A549 (cell line): Measurements from ENCODE around the gene SLBP. TPM values are rescaled to one million over a fixed set of nuclear protein-coding genes. Genes with fewer than 3 reads are reported as not detected.

Experiments
- ATAC-seq, 2 experiments: fragments of 200-7000 bp in 1 of 2; fragments of >200 bp in 1 of 2; cut with Nextera tagmentation in 1 of 2; cut with Tn5 transposase in 1 of 2; 3 replicates each; pipeline versions ENCODE4 v1.8.0 to v1.9.1; 2018 to 2020; ENCODE audit warnings: mild to moderate bottlenecking in 1 of 2, moderate library complexity in 1 of 2
- CTCF ChIA-PET: fragments of 300-600 bp; sonication (Branson Sonifier 250); formaldehyde crosslinking; extraction: SDS; loops from one replicate; lab custom pipeline; 2021; ENCODE audit warnings: antibody characterized with exemption, inconsistent platforms; lab: Yijun Ruan, JAX
- POLR2A ChIA-PET: fragments of 350-600 bp; formaldehyde crosslinking; extraction: SDS; loops from one replicate; lab custom pipeline; 2021; ENCODE audit warnings: antibody characterized with exemption, inconsistent platforms; lab: Yijun Ruan, JAX
- DNase-seq, 2 experiments: peaks; one replicate each; pipeline versions ENCODE4 v3.0.0 to v3.0.0-alpha.2; 2011 to 2016; ENCODE audit warnings: low read depth in 1 of 2, low spot score in 1 of 2
- FAIRE-seq: peaks from 2 replicates; lab custom pipeline; 2011; peaks lifted over from hg19 to GRCh38; lab: Jason Lieb, UNC
- H3K27ac ChIP-seq, 2 experiments: fragments of >200 bp; sonication (Bioruptor Twin); formaldehyde crosslinking; 3 replicates each; pipeline ENCODE4 v1.5.1; 2016 to 2017
- H3K4me1 ChIP-seq: fragments of >200 bp; sonication (Bioruptor Twin); formaldehyde crosslinking; 3 replicates; pipeline ENCODE4 v1.6.1; 2016
- H3K4me2 ChIP-seq: fragments of >200 bp; sonication (Bioruptor Twin); formaldehyde crosslinking; 3 replicates; pipeline ENCODE4 v1.6.1; 2016
- H3K4me3 ChIP-seq: fragments of >200 bp; sonication (Bioruptor Twin); formaldehyde crosslinking; 3 replicates; pipeline ENCODE4 v1.5.1; 2016
- H3K9me3 ChIP-seq: fragments of >200 bp; sonication (Bioruptor Twin); formaldehyde crosslinking; 3 replicates; pipeline ENCODE4 v1.6.1; 2016
- ATOH8 ChIP-seq: fragments of 250-450 bp; sonication (Bioruptor Pico); IDR thresholded peaks from 2 replicates; pipeline ENCODE4 v1.5.0; 2020; ENCODE audit warnings: low read depth, mild to moderate bottlenecking, moderate library complexity
- BHLHE40 ChIP-seq: IDR thresholded peaks from 2 replicates; pipeline ENCODE4 v1.6.1; 2012; ENCODE audit warnings: low read depth, low read length, inconsistent platforms
- CBX8 ChIP-seq: fragments of 200-600 bp; sonication (generic); IDR thresholded peaks from 2 replicates; pipeline ENCODE4 v1.6.1; 2016
- CHD2 ChIP-seq: fragments of 150-350 bp; IDR thresholded peaks from 2 replicates; pipeline ENCODE4 v1.6.1; 2014; ENCODE audit warnings: low read length; ENCODE audit not compliant: partially characterized antibody
- CTCF ChIP-seq: fragments of >200 bp; sonication (Bioruptor Twin); formaldehyde crosslinking; IDR thresholded peaks from 3 replicates; pipeline ENCODE4 v1.5.1; 2016
- FOSL2 ChIP-seq, 2 experiments: fragments of 450-650 bp in 1 of 2; fragments of >200 bp in 1 of 2; sonication (Bioruptor Twin) in 1 of 2; formaldehyde crosslinking; IDR thresholded peaks; 2 replicates each; pipeline versions ENCODE4 v1.5.0 to v1.6.1; 2016 to 2020; ENCODE audit warnings: mild to moderate bottlenecking in 1 of 2, moderate library complexity in 1 of 2
- GATA3 ChIP-seq: IDR thresholded peaks from 2 replicates; pipeline ENCODE4 v1.6.1; 2012; ENCODE audit warnings: borderline replicate concordance
- HES2 ChIP-seq: fragments of >200 bp; sonication (Bioruptor Twin); formaldehyde crosslinking; IDR thresholded peaks from 2 replicates; pipeline ENCODE4 v1.6.1; 2016
- HEYL ChIP-seq: fragments of 250-450 bp; sonication (Bioruptor Pico); IDR thresholded peaks from 2 replicates; pipeline ENCODE4 v1.8.0; 2021; ENCODE audit warnings: mild to moderate bottlenecking, moderate library complexity
- HOXB13 ChIP-seq: fragments of 250-450 bp; sonication (Bioruptor Pico); IDR thresholded peaks from 2 replicates; pipeline ENCODE4 v1.5.0; 2020; ENCODE audit warnings: low read depth, mild to moderate bottlenecking, moderate library complexity
- HOXB5 ChIP-seq: fragments of 250-450 bp; sonication (Bioruptor Pico); IDR thresholded peaks from 2 replicates; pipeline ENCODE4 v1.5.0; 2020; ENCODE audit warnings: mild to moderate bottlenecking, moderate library complexity
- JUNB ChIP-seq: fragments of >200 bp; sonication (Bioruptor Twin); formaldehyde crosslinking; IDR thresholded peaks from 2 replicates; pipeline ENCODE4 v1.6.1; 2016
- KDM5A ChIP-seq: fragments of 200-600 bp; sonication (generic); IDR thresholded peaks from 2 replicates; pipeline ENCODE4 v1.6.1; 2016; ENCODE audit warnings: antibody characterized with exemption, mild to moderate bottlenecking
- MAX ChIP-seq: IDR thresholded peaks from 2 replicates; pipeline ENCODE4 v1.6.1; 2012
- MAZ ChIP-seq: fragments of 150-350 bp; IDR thresholded peaks from 2 replicates; pipeline ENCODE4 v1.6.1; 2014; ENCODE audit warnings: antibody characterized with exemption, low read depth, low read length, borderline replicate concordance
- MYC ChIP-seq: IDR thresholded peaks from 2 replicates; pipeline ENCODE4 v1.6.1; 2012; ENCODE audit warnings: mild to moderate bottlenecking, inconsistent platforms, low read length, improper control_type of control experiment, borderline replicate concordance
- NPAS2 ChIP-seq: fragments of 250-450 bp; sonication (Bioruptor Pico); IDR thresholded peaks from 2 replicates; pipeline ENCODE4 v1.8.0; 2022; ENCODE audit warnings: mild to moderate bottlenecking, moderate library complexity, borderline replicate concordance
- NR3C1 ChIP-seq: fragments of >200 bp; sonication (Bioruptor Twin); formaldehyde crosslinking; IDR thresholded peaks from 3 replicates; pipeline ENCODE4 v1.6.1; 2017
- PHF8 ChIP-seq: fragments of 200-600 bp; sonication (generic); IDR thresholded peaks from 2 replicates; pipeline ENCODE4 v1.6.1; 2016; ENCODE audit warnings: low read depth, mild to moderate bottlenecking, antibody characterized with exemption, moderate library complexity, borderline replicate concordance
- POLR2AphosphoS2 ChIP-seq: conservative IDR thresholded peaks from 2 replicates; pipeline ENCODE4 v1.6.1; 2012; ENCODE audit warnings: low read length, improper control_type of control experiment, inconsistent platforms
- RARB ChIP-seq: fragments of 250-450 bp; sonication (Bioruptor Pico); IDR thresholded peaks from 2 replicates; pipeline ENCODE4 v1.8.0; 2021; ENCODE audit warnings: mild to moderate bottlenecking, moderate library complexity
- RNF2 ChIP-seq: fragments of 200-600 bp; sonication (generic); IDR thresholded peaks from 2 replicates; pipeline ENCODE4 v1.6.1; 2016; ENCODE audit warnings: low read depth, mild to moderate bottlenecking, antibody characterized with exemption, moderate library complexity, borderline replicate concordance
- USF2 ChIP-seq: fragments of 450-650 bp; IDR thresholded peaks from 2 replicates; pipeline ENCODE4 v1.6.1; 2014; ENCODE audit warnings: antibody characterized with exemption
- WGBS: methylation state at CpG from one replicate; pipeline ENCODE4 v1.1.6; 2017; ENCODE audit errors: missing lambda C conversion rate; 5-methylcytosine and 5-hydroxymethylcytosine counted together
- polyA plus RNA-seq, 4 experiments: library from polyadenylated mRNA; depleted of rRNA in 3 of 4; stranded (reverse); fragments of >200 nt; fragmentation: RNase III in 1 of 4; extraction: RNeasy Plus Mini Kit Qiagen cat#74134 plus additional on column Dnase treatment in 1 of 4; gene quantifications; 2 replicates in 3 of 4; 3 replicates in 1 of 4; pipeline ENCODE4 v1.2.3, GENCODE V29; 2011 to 2017
- TF ChIP-seq, protein P1 (sequence below): fragments of 250-450 bp; sonication (Bioruptor Pico); IDR thresholded peaks from 2 replicates; pipeline ENCODE4 v1.5.0; 2021; ENCODE audit warnings: mild to moderate bottlenecking, moderate library complexity, borderline replicate concordance

The SLBP gene
- polyA plus RNA-seq, 2 of the 4 experiments (the other 2 are of a cell fraction), result 80.5 to 89.9 TPM

- ChIA-PET CTCF (interaction anchor here (4.0 kb wide), 1 partner anchor 29 kb away, joined by 11 read pairs; no protein-coding TSS in a partner anchor), POLR2A (no interaction called here)
- no peak for FAIRE-seq
- no peak overlapping the region for H3K27ac ChIP-seq
- no peak for DNase-seq
- H3K4me1 ChIP-seq, result no peaks in the 10 kb centered on the region
- ATAC-seq, result no peak
- WGBS, result 69% methylated on average over 8 of the region's 12 CpGs
- TF ChIP-seq MYC (no peak), NPAS2 (CRISPR knock-in tag) (no peak), RNF2 (no peak), HOXB5 (CRISPR knock-in tag) (no peak), HES2 (no peak), NR3C1 (no peak), GATA3 (no peak), ATOH8 (CRISPR knock-in tag) (no peak), HOXB13 (no peak), KDM5A (no peak), JUNB (no peak), CTCF (no peak), HEYL (CRISPR knock-in tag) (no peak), POLR2AphosphoS2 (no peak), RARB (CRISPR knock-in tag) (no peak), FOSL2 (IDR thresholded peaks at IDR 0.05) (no peak), FOSL2 (CRISPR knock-in tag; IDR thresholded peaks at IDR 0.05) (no peak), CBX8 (no peak), MAX (no peak), USF2 (no peak)
- TF ChIP-seq, protein P1, sequence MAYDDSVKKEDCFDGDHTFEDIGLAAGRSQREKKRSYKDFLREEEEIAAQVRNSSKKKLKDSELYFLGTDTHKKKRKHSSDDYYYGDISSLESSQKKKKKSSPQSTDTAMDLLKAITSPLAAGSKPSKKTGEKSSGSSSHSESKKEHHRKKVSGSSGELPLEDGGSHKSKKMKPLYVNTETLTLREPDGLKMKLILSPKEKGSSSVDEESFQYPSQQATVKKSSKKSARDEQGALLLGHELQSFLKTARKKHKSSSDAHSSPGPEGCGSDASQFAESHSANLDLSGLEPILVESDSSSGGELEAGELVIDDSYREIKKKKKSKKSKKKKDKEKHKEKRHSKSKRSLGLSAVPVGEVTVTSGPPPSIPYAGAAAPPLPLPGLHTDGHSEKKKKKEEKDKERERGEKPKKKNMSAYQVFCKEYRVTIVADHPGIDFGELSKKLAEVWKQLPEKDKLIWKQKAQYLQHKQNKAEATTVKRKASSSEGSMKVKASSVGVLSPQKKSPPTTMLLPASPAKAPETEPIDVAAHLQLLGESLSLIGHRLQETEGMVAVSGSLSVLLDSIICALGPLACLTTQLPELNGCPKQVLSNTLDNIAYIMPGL (CRISPR knock-in tag), result no peak
- H3K9me3 ChIP-seq, result no peaks in the 10 kb centered on the region
- H3K4me2 ChIP-seq, result no peak overlapping the region
- H3K4me3 ChIP-seq, result no peak overlapping the region
These were observed 54.0 kb downstream of the SLBP start for GRCh38 chr4:1658146-1658545.

- Histone ChIP-seq H3K27ac (no peak overlapping the region), H3K4me2 (no peak overlapping the region), H3K4me1 (no peaks in the 10 kb centered on the region), H3K9me3 (no peaks in the 10 kb centered on the region), H3K4me3 (no peak overlapping the region)
- DNase-seq (no peak), ATAC-seq (no peak), FAIRE-seq (no peak)
- CTCF ChIA-PET, result interaction anchor here (4.0 kb wide), 1 partner anchor 28 kb away, joined by 11 read pairs; no protein-coding TSS in a partner anchor
- POLR2A ChIA-PET, result no interaction called here
- 97% methylated on average over 7 of the region's 19 CpGs for WGBS
- TF ChIP-seq RNF2, result no peak
- TF ChIP-seq BHLHE40, result no peak
- TF ChIP-seq, protein P1 (CRISPR knock-in tag), result no peak
- TF ChIP-seq CHD2, result no peak
- TF ChIP-seq HOXB13, result no peak
- TF ChIP-seq JUNB, result no peak
- TF ChIP-seq PHF8, result no peak
- no peak for TF ChIP-seq MAZ
These were observed 55.1 kb downstream of the SLBP start for GRCh38 chr4:1656986-1657385.
